Inferior parietal cortex (tissue), 1 donor: ENCODE data around the gene PER2.
A peak's percentile ranks its signal among the peaks of the same experiment; 100 is the strongest.
"Not testable (repeated sequence)": the region's sequence is repeated elsewhere in the genome, so short reads cannot be mapped to it uniquely, and the experiment has no call there.

Experiments
- DNase-seq: peaks from one replicate; pipeline ENCODE4 v3.0.0-alpha.2; 2016; ENCODE audit errors: extremely low spot score

The PER2 gene

DNA sequence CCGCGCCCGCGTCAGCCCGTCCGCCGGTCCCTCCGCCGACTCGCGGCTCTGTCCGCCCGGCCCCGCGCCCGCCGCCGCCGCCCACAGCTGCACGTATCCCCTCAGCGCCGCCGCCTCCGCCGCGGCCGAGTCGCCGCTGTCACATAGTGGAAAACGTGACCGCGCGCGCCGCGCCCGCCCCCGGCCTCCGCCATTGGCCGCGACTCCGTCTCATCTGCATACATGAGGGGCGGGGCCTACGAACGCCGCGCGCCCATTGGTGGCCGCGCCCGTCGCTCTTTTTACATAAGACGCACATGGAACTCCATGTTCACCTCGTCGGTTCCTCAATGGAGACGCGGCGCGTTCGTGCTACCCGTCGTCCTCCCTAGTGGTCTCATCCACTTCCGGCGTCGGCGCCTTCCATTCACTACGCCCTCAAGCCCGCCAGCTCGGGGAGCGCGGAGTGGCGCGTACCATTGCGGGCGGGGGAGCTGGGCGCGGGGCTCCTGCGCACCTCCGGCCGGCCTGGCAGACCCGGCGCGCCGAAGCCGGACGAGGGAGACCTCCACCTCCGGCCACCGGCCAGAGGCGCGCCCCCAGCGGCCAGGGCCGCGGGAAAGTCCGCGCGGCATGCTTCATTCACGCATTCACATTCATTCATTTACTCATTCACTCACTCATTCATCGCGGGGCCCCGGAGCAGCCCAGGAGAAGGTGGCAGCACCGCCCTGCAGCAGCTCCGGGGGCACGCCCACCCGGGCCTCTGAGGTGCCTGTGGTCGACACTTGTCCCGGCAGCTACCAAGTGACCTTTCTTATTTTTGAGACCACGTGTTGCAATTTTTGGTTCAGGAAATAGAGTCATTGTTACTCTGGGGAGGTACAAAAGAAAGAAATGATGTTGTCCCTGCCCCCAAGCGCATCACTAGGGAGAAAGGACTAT lies 502 bp upstream of the PER2 start:
- peak; percentile 97 for DNase-seq

DNA sequence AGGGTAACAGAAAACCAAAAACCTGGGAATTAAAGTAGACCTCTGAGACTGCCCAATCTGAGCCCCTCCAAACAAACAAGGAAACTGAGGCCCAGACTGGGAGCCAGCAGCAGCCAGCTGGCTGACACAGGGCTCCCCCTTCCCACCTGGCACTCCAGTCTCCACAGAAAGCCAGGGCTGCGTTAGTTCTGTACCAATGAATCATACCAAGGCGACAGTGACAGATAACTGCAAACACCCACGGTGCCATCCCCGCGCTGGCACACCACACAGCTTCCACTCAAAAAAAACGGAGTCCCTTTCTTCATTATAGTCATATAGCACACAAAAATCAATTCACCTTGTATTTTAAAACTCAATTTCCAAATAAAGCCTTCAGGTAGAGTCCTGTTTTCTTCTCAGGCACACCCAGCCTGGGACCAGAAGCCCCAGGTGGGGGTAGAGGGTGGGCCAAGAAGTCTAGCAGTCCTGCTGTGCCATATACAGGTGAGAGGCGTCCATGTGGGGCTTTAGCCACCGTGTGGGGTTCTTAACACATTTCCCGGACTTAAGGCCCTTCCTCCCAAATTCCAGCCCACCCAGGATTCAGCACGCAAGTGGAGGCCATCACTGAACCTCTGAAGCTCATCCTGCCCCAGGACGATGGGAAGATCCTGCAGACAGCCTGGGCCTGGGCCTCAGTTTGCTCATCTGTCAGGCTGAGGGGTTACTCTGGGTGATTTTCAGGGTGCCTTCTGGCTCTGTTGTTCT lies 1.2 kb downstream of the PER2 start:
- DNase-seq: no peak

GRCh38 chr2:238286551-238286950 lies 1.9 kb downstream of the PER2 start:
- DNase-seq: peak; percentile 28

GRCh38 chr2:238286095-238286494 lies 2.3 kb downstream of the PER2 start:
- peak; percentile 9 for DNase-seq

- peak; percentile 42 for DNase-seq
Measured at GRCh38 chr2:238285653-238286082, 2.7 kb downstream of the PER2 start.

DNA sequence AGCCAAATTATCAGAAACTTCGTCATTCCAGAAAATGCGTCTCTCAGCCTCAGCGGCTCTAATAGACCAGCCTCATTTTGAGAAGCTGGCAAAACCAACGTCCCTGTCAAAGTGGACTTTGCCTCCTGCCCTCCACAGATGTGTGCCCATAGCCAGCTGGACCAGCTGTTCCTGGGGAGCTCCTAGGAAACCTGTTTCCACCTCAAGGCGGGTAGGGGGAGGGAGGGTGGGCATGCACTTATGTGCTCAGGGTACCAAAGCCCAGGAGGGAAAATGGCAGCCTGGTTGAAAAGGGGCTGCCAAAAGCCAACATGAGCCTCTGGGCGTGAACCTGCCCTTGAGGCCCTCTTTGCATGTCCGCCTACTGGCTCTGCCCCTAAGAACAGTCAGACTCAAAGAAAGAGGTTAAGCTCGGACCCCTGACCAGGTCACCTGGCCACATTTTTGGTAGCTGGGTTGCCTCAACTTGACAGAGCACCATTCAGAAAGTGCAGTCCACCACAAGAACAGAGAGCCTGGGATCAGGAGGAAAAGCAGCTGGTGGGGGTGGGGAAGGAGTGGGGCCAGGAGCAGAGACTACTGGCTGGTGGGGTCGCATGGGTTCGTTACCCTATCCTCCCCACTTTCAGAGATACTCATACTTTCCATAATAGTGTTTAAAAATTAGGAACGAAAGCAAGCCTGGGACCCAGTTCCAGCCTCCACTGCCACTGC lies 3.5 kb downstream of the PER2 start:
- no peak for DNase-seq

GRCh38 chr2:238282861-238283738 lies 5.3 kb downstream of the PER2 start:
- DNase-seq: no peak

GRCh38 chr2:238281826-238282480 lies 6.5 kb downstream of the PER2 start:
- DNase-seq: no peak

- DNase-seq: no peak
Measured at GRCh38 chr2:238280083-238280825, 8.2 kb downstream of the PER2 start.

GRCh38 chr2:238279324-238279682 lies 9.1 kb downstream of the PER2 start:
- no peak for DNase-seq

DNA sequence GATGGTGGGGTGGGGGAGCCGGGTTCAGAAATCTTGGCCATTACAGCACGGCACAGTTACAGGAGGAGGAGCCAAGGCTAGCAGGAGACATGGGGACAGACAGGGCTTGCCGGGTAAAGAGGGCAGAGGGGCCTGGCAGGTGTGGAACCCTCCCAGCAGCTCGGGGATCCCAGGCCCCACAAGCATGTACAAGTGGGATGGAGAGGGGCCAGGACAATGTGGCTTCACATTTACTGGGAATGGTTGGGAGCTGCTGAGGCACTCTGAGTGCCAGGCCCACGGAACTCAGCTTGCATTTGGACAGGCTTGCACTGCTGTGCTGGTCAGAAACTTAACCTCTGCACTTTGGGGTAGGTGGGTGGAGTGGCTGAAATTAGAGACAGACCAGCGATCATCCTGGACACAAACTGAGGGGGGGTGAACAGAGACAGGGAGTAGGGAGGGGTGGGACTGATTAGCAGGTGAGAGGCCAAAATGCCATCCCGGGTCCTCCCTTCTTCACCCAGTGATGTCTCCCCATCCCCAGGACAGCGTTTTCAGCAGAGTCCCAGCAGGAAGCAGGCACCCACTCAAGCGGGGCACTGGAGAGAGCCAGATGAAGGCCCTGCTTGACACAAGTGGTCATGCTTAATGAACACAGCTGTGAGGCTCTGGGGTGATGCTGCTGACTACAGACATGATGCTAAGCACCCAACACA lies 9.6 kb downstream of the PER2 start:
- DNase-seq: no peak

DNA sequence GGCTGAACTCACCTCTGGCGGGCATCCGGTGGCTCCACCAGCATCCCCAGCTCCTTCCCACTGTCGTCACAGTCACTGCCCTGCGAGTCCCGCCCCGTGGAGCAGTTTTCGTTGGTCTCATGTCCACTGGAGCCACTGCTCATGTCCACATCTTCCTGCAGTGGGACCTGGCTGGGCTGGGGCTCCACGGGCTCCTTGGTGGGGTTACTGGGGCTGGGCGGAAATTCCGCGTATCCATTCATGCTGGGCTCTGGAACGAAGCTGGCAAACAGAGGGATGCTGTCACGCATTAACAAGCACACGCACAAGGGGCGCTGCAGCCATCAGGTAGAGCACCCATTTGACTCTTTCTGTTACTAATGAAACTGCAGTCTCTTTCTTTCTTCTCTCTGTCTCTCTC lies 10.7 kb downstream of the PER2 start:
- DNase-seq: no peak

- DNase-seq: no peak
Measured at GRCh38 chr2:238274152-238274865, 14.1 kb downstream of the PER2 start.

GRCh38 chr2:238273433-238273832 lies 15.0 kb downstream of the PER2 start:
- not testable (repeated sequence) for DNase-seq

DNA sequence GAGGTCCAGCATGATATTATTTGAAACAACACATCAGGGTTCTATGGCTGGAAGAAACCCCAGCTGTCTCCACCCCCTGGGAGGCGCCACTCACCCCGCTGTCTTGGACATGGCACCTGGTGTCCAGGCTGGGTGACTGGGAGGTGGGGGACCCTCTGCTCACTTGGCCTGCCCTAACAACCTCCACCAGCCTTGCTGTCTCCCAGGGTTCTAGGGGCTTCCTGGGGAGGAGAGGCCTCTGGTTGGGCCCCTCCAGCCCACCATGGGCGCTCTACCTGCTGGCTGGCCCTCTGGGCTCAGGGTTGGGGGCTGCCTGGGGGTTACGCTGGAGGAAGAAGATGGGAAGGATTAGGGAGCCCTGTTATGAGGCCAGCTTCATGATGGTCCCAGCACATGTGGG lies 16.3 kb downstream of the PER2 start:
- DNase-seq: no peak

DNA sequence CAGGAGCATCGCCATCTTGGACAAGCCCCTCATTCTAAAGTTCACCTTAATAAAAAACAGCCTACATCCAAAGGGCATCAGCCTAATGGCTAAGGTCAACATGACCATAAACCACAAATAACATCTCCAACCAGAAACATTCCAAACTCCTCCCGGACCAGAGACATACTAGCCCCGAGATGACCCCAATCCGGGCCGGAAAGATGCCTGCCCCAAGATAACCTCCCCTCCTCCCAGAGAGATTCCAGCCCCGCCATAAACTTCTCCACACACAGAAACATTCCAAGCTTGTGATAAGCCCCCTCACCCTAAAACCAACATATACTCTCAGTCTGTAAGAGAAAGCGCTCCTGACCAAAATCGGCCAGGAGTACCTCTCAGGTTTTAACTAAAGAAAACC lies 16.7 kb downstream of the PER2 start:
- DNase-seq: not testable (repeated sequence)

DNA sequence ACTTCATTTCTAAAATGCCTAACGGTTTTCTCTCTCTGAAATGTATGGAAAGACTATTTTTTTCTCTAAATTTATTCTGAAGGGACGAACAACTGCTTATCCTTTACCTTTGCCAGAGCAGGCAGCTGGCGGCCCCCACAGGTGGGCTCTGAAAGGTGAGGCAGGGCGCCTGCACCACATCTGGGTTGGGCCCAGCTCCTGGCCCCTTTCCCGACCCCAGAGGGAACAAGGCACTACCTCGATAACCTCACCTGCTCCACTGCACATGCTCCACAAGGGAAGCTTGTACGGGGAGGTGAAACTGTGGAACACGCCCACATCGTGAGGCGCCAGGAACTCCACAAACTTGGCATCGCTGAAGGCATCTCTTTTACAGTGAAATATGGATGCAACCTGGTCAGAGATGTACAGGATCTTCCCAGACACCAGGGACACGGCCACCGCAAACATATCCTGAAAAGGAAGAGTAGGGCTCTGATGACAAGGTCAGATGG lies 17.3 kb downstream of the PER2 start:
- DNase-seq: no peak

DNA sequence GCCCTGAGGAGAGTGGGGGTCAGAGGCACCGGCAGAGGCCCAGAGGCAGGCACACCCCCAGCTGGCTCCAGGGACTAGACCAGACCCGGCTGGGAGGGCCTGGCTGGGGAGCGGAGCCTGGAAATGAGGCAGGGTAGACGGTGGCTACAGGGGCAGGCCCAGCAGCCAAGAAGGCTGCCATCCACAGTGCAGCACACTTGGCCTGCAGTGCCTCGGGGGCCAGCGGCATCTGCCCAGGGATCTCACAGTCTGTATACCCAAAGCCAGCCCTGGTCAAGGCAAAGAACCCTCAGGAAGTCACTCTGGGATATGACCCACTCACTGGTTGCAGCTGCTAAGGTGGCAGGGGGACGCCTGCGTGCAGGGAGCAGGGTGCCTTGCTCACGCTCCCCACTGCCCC lies 17.8 kb downstream of the PER2 start:
- DNase-seq: no peak

GRCh38 chr2:238269741-238270140 lies 18.7 kb downstream of the PER2 start:
- DNase-seq: no peak
